Naive B cell (primary cell): Measurements from ENCODE around the gene CDK2. TPM values are rescaled to one million over a fixed set of nuclear protein-coding genes. Genes with fewer than 3 reads are reported as not detected.
A peak's percentile ranks its signal among the peaks of the same experiment; 100 is the strongest.

Experiments
- ATAC-seq, 2 donors: fragments of 150-1000 bp; cut with Tn5 transposase; 2 replicates each; pipeline ENCODE4 v1.10.0; 2021; ENCODE audit warnings: low read depth in 2 of 2, mild to moderate bottlenecking in 2 of 2, moderate library complexity in 2 of 2
- DNase-seq: peaks from one replicate; pipeline ENCODE4 v3.0.0; 2022
- H3K27ac Mint-ChIP-seq, 6 donors: one replicate each; pipeline ENCODE4 v1.8.0; 2020 to 2022; ENCODE audit warnings: mild to moderate bottlenecking in 6 of 6, mixed read lengths in 6 of 6, moderate library complexity in 5 of 6, inconsistent platforms in 2 of 6
- H3K27me3 Mint-ChIP-seq, 3 donors: one replicate each; pipeline ENCODE4 v1.8.0; 2021 to 2022; ENCODE audit warnings: mixed read lengths in 3 of 3, mild to moderate bottlenecking in 1 of 3
- H3K36me3 Mint-ChIP-seq, 2 donors: one replicate each; pipeline ENCODE4 v1.8.0; 2020 to 2022; ENCODE audit warnings: mixed read lengths in 2 of 2, inconsistent platforms in 1 of 2, mild to moderate bottlenecking in 1 of 2
- H3K4me1 Mint-ChIP-seq, 3 donors: one replicate each; pipeline ENCODE4 v1.8.0; 2020 to 2022; ENCODE audit warnings: mixed read lengths in 3 of 3, inconsistent platforms in 1 of 3, mild to moderate bottlenecking in 1 of 3, moderate library complexity in 1 of 3
- H3K4me3 Mint-ChIP-seq, 8 donors: one replicate each; pipeline ENCODE4 v1.8.0; 2020 to 2022; ENCODE audit warnings: mild to moderate bottlenecking in 8 of 8, mixed read lengths in 8 of 8, moderate library complexity in 8 of 8, inconsistent platforms in 2 of 8
- H3K9me3 Mint-ChIP-seq, 7 donors: one replicate each; pipeline ENCODE4 v1.8.0; 2020 to 2022; ENCODE audit warnings: mixed read lengths in 7 of 7, mild to moderate bottlenecking in 5 of 7, inconsistent platforms in 2 of 7, moderate library complexity in 1 of 7
- polyA plus RNA-seq, 6 donors: library from polyadenylated mRNA; unstranded; fragments of 300-500 nt; fragmentation: Illumina TruSeq; gene quantifications; one replicate each; pipeline ENCODE4 v1.2.3, GENCODE V29; 2021; ENCODE audit warnings: low read depth in 6 of 6

Gene CDK2
- polyA plus RNA-seq, 6 donors from 2014 or later, result 10.0 to 18.6 (median 11.9) TPM

DNA sequence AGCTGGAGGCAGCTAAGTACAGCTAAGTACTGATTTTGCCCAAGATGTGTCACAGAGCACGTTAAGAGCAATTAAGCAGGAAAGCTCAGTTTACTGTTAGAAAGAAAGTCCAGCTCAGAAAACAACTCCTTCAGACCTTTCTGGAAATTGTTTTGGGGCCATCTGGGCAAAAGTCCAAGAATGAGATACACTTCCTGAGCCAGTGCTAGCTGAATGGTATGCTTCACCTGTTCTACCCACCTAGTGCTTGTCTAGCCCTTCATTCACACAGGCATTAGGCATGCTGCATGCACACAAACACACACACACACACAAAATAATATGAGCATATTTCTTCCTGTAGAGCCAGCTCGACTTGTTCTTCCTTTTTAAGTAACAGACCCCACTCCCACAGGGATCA is 47.6 kb downstream of the CDK2 start:
- peaks cover 0 to 5% of the 10 kb centered on the region in 2 donors for H3K36me3 Mint-ChIP-seq
- H3K4me1 Mint-ChIP-seq, result no peaks in the 10 kb centered on the region
- no peaks in the 10 kb centered on the region for H3K27me3 Mint-ChIP-seq
- no peak overlapping the region for H3K4me3 Mint-ChIP-seq
- H3K27ac Mint-ChIP-seq, result peak overlapping the region in 1 of 6 donors; percentile 4
- no peaks in the 10 kb centered on the region for H3K9me3 Mint-ChIP-seq
- DNase-seq, result no peak
- no peak for ATAC-seq

DNA sequence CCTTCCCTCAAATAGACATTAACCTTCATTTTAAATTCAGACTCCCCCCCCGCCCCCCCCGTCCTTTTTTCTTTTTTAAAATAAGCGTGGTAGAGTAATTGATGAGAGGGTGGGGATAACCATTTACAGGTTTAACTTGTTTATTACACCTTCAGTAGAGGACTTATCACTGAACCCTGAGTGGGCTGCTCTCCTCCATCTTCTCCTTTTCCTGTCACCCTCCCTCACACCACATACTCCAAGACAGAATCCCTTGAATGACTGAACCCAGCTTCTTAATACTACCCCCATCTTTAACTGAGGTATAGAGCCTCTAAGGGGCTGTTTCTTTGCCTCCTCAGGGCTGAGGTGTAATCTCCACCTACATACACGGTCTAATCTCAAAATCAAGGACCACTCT is 50.6 kb downstream of the CDK2 start:
- H3K4me1 Mint-ChIP-seq, result peaks cover 12 to 19% (median 15%) of the 10 kb centered on the region in 3 donors
- no peak for DNase-seq
- no peaks in the 10 kb centered on the region for H3K9me3 Mint-ChIP-seq
- ATAC-seq, result no peak
- H3K27me3 Mint-ChIP-seq, result peaks cover 0 to 8% (median 0%) of the 10 kb centered on the region in 3 donors
- H3K36me3 Mint-ChIP-seq, result peaks cover 0 to 5% of the 10 kb centered on the region in 2 donors
- no peak overlapping the region for H3K4me3 Mint-ChIP-seq
- no peak overlapping the region for H3K27ac Mint-ChIP-seq

DNA sequence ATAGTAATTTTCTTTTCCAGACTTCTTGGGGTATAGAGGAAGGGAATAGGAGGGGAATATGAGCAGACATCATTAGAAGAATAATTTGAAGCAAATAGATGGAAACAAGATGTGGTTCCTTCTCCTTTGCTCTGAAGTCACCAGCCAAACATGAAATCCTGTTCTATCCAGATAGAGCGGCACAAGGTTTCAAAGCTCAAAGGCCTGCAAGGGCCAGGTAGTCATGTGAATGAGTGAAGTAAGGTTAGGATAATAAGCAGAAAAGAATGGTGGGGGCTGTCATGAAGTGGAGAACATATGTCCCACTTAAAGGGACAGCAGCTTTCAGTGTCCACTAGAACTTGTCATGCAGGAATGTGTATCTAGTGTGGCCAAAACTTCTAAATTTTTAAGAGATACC is 51.7 kb downstream of the CDK2 start:
- Mint-ChIP-seq H3K36me3 (peaks cover 0 to 5% of the 10 kb centered on the region in 2 donors), H3K4me1 (peaks cover 12 to 21% (median 15%) of the 10 kb centered on the region in 3 donors), H3K27ac (peak overlapping the region in 1 of 6 donors; percentile 43), H3K27me3 (peaks cover 0 to 8% (median 0%) of the 10 kb centered on the region in 3 donors), H3K4me3 (no peak overlapping the region), H3K9me3 (no peaks in the 10 kb centered on the region)
- DNase-seq, result no peak
- no peak for ATAC-seq

DNA sequence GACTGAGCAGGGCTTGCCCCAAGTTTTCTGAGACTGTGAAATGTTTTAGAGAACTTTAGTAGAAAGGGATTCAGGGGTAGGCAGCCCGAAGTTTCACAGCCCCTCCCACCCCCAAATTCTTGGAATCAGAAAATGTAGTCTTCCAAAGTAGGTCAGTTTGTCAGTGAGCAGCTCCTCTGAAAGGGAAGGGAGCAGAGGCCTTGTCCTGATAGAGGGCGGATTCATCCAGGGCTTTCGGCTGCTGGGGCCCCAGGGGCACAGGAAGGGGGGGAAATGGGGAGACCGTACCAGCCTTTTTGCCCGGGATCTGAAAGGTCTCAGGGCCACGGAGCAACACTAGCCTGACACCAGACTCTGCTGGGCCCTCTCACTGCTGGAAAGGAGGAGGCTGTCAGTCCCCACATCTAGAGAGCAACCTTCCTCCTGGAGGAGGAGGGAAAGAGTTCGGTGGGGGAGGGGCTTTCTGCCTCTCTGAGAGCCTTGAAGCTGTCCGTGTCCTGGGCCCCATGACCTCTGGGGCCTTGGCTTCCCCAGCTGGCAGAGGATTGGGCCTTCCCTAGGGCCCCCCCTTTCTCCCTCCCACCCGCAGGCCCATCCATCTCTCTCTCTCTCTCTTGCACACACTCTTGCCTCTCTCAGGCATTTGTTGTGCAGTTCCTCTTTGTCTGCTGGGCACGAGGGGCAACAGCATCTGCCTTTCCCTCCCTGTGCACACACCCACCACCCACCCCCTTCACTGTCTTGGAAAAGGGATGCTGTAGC is 54.0 kb downstream of the CDK2 start, which contains the start of gene IKZF4:
TSS of gene IKZF4 (plus strand) at position 621 of the 762 bp plus-strand sequence. CDS start 451 bp downstream, outside the sequence.
- peaks cover 0 to 8% (median 0%) of the 10 kb centered on the region in 3 donors for H3K27me3 Mint-ChIP-seq
- H3K27ac Mint-ChIP-seq, result peak within 1 kb of the TSS in 4 of 6 donors; percentile 82 to 93 (median 86)
- peak within 1 kb of the TSS; percentile 57 to 88 (median 80) for H3K4me3 Mint-ChIP-seq
- peaks cover 12 to 21% (median 15%) of the 10 kb centered on the region in 3 donors for H3K4me1 Mint-ChIP-seq
- H3K36me3 Mint-ChIP-seq, result peaks cover 0 to 5% of the 10 kb centered on the region in 2 donors
- DNase-seq (no peak), ATAC-seq (peak; percentile 73 to 78)
- H3K9me3 Mint-ChIP-seq, result no peaks in the 10 kb centered on the region

DNA sequence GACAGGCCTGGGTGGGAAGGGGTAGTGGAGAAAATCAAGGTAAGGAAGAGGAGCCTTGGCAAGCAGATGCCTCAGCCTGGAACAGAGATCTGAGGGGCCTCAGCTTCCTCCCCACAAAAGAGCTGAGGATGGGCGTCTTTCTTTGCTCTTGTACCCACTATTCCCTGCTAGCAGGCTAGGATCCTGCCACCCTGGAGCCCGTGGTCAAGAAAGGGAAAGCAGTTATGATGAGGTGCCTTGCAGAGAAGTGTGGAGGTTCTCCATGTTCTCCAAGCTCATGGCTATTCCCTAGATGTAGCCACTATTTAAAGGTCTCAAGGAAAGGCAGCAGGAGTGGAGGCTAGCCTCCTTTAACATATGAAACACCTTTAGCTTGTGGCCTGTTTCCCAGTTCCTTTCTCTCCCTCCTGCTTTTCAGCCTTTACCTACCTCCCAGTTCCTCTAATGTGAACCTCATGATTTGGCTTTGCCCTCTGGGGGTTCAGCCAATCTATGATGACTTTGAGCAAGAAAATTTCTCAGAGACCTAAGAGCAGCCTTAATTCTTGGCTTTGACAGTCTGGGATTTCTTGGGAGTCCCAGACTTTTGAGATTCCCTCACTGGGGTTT is 55.4 kb downstream of the CDK2 start:
- no peak for DNase-seq
- H3K27ac Mint-ChIP-seq, result peak overlapping the region in 4 of 6 donors; percentile 24 to 84 (median 54)
- no peaks in the 10 kb centered on the region for H3K9me3 Mint-ChIP-seq
- H3K36me3 Mint-ChIP-seq, result peaks cover 0 to 5% of the 10 kb centered on the region in 2 donors
- ATAC-seq, result no peak
- peaks cover 0 to 8% (median 0%) of the 10 kb centered on the region in 3 donors for H3K27me3 Mint-ChIP-seq
- peaks cover 12 to 21% (median 15%) of the 10 kb centered on the region in 3 donors for H3K4me1 Mint-ChIP-seq
- peak overlapping the region in 6 of 8 donors; percentile 68 to 88 (median 81) for H3K4me3 Mint-ChIP-seq

Other genes starting within 250 kb of the CDK2 start
- gene RDH5, start 246.4 kb upstream of the CDK2 start, polyA plus RNA-seq, result 1 to 10 TPM in 3 of 6 donors, under 1 TPM in 2, not detected in 1; 0.61 to 3.1 (median 1.3) TPM
- gene CD63, start 237.8 kb upstream of the CDK2 start, polyA plus RNA-seq, result 100 to 1,000 TPM; 115 to 150 (median 142) TPM
- 1 to 10 TPM in 3 of 6 donors, under 1 TPM in 3; 0.40 to 1.4 (median 0.83) TPM for gene GDF11, start 223.7 kb upstream of the CDK2 start, polyA plus RNA-seq
- gene SARNP, start 149.1 kb upstream of the CDK2 start, polyA plus RNA-seq, result 100 to 1,000 TPM in 4 of 6 donors, 10 to 100 TPM in 2; 92.8 to 128 (median 106) TPM
- 100 to 1,000 TPM in 3 of 6 donors, 10 to 100 TPM in 3; 73.9 to 114 (median 98.1) TPM for gene ORMDL2, start 148.8 kb upstream of the CDK2 start, polyA plus RNA-seq
- 10 to 100 TPM; 29.0 to 46.9 (median 37.4) TPM for gene DNAJC14, start 137.2 kb upstream of the CDK2 start, polyA plus RNA-seq
- under 1 TPM in 1 of 6 donors, not detected in 5; 0.21 TPM for gene MMP19, start 123.9 kb upstream of the CDK2 start, polyA plus RNA-seq
- 10 to 100 TPM; 60.7 to 88.1 (median 76.5) TPM for gene PYM1, start 38.9 kb upstream of the CDK2 start, polyA plus RNA-seq
- 100 to 1,000 TPM in 1 of 6 donors, 10 to 100 TPM in 5; 64.0 to 119 (median 65.9) TPM for gene DGKA, start 35.7 kb upstream of the CDK2 start, polyA plus RNA-seq
- under 1 TPM in 1 of 6 donors, not detected in 5; 0.38 TPM for gene PMEL, start 788 bp upstream of the CDK2 start, polyA plus RNA-seq
- 10 to 100 TPM; 58.4 to 77.7 (median 68.8) TPM for gene RAB5B, start 7.2 kb downstream of the CDK2 start, polyA plus RNA-seq
- gene SUOX, start 30.4 kb downstream of the CDK2 start, polyA plus RNA-seq, result under 1 TPM in 4 of 6 donors, not detected in 2; 0.18 to 0.58 (median 0.31) TPM
- gene IKZF4, start 54.2 kb downstream of the CDK2 start, polyA plus RNA-seq, result under 1 TPM in 5 of 6 donors, not detected in 1; 0.14 to 0.32 (median 0.25) TPM
- gene RPS26, start 75.1 kb downstream of the CDK2 start, polyA plus RNA-seq, result 100 to 1,000 TPM; 199 to 764 (median 532) TPM
- not detected for gene ERBB3, start 113.3 kb downstream of the CDK2 start, polyA plus RNA-seq
- 100 to 1,000 TPM; 124 to 141 (median 132) TPM for gene PA2G4, start 137.7 kb downstream of the CDK2 start, polyA plus RNA-seq
- 1,000 to 10,000 TPM; 5,503 to 9,903 (median 8,851) TPM for gene RPL41, start 149.8 kb downstream of the CDK2 start, polyA plus RNA-seq
- gene ZC3H10, start 151.4 kb downstream of the CDK2 start, polyA plus RNA-seq, result 1 to 10 TPM; 1.0 to 7.8 (median 3.4) TPM
- gene ESYT1, start 161.4 kb downstream of the CDK2 start, polyA plus RNA-seq, result 100 to 1,000 TPM; 145 to 293 (median 196) TPM
- gene MYL6B, start 185.8 kb downstream of the CDK2 start, polyA plus RNA-seq, result 10 to 100 TPM; 14.2 to 35.1 (median 20.2) TPM
- 1,000 to 10,000 TPM; 1,680 to 2,679 (median 1,914) TPM for gene MYL6, start 191.5 kb downstream of the CDK2 start, polyA plus RNA-seq
- gene SMARCC2, start 222.7 kb downstream of the CDK2 start, polyA plus RNA-seq, result 100 to 1,000 TPM in 1 of 6 donors, 10 to 100 TPM in 5; 33.3 to 112 (median 64.8) TPM